ENCODE measurements around the gene ANKMY1.

DNA sequence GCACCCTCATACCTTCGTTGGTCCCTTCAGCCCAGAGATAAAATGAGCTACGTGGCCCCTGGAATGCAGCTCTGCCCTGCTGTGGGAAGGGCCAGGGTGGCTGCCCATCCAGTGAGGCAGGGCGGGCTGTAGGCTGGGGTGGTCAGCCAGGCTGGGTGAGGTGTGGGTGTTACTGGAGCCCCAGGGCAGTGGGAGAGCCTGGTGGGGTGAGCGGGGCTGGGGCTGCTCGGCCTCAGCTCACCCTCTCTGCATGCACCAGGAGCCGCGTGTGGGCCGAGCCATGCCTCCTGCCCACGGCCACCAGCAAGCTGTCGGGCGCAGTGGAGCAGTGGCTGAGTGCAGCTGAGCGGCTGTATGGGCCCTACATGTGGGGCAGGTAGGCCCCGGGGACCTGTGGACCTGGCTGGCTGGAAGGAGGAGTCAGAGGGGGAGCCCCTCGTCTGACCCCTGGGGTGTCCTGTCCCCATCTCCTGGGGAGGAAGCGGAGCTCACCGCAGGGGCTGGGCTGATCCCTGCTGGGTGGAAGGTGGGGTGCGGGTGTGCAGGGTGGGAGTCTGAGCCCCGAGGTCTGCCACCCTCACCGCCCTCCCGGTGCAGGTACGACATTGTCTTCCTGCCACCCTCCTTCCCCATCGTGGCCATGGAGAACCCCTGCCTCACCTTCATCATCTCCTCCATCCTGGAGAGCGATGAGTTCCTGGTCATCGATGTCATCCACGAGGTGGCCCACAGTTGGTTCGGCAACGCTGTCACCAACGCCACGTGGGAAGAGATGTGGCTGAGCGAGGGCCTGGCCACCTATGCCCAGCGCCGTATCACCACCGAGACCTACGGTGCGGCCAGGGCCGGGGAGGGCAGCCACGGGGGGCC lies 16.0 kb upstream of the ANKMY1 start:
- TF ChIP-seq, protein P1, sequence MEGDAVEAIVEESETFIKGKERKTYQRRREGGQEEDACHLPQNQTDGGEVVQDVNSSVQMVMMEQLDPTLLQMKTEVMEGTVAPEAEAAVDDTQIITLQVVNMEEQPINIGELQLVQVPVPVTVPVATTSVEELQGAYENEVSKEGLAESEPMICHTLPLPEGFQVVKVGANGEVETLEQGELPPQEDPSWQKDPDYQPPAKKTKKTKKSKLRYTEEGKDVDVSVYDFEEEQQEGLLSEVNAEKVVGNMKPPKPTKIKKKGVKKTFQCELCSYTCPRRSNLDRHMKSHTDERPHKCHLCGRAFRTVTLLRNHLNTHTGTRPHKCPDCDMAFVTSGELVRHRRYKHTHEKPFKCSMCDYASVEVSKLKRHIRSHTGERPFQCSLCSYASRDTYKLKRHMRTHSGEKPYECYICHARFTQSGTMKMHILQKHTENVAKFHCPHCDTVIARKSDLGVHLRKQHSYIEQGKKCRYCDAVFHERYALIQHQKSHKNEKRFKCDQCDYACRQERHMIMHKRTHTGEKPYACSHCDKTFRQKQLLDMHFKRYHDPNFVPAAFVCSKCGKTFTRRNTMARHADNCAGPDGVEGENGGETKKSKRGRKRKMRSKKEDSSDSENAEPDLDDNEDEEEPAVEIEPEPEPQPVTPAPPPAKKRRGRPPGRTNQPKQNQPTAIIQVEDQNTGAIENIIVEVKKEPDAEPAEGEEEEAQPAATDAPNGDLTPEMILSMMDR (IDR thresholded peaks at IDR 0.05; ENCODE audit: insufficient read depth, low read length, poor library complexity, severe bottlenecking): no peak
- TF ChIP-seq EZH2phosphoT487 (conservative IDR thresholded peaks at IDR 0.05; ENCODE audit: low read length): no peak

Measured in SU-DHL-6 (cell line).